SW480 (cell line): ENCODE data around the gene CTSF.
"Not testable (repeated sequence)": the region's sequence is repeated elsewhere in the genome, so short reads cannot be mapped to it uniquely, and the experiment has no call there.

ENCODE experiments used
- DNase-seq: peaks from one replicate; pipeline ENCODE4 v3.0.0-alpha.2; 2016; ENCODE audit warnings: low spot score

Gene CTSF

GRCh38 chr11:66568124-66568916 lies at the start of gene CTSF:
Gene CTSF, minus strand, starts transcription at chr11:66568606. Its CDS starts 120 bp downstream, at chr11:66568486.
- DNase-seq: no peak

GRCh38 chr11:66617155-66617834 lies 48.9 kb upstream of the CTSF start:
- DNase-seq: no peak

- DNase-seq: peak; percentile 99
Measured at GRCh38 chr11:66616379-66617154, 48.2 kb upstream of the CTSF start, which contains the start of gene RBM14. Gene RBM14, plus strand, starts transcription at chr11:66616630. Its CDS starts 91 bp downstream, at chr11:66616721.

- DNase-seq: no peak
Measured at GRCh38 chr11:66614073-66614472, 45.7 kb upstream of the CTSF start.

- DNase-seq: no peak
Measured at GRCh38 chr11:66612458-66612857, 44.1 kb upstream of the CTSF start.

- DNase-seq: no peak
Measured at GRCh38 chr11:66609721-66610617, 41.6 kb upstream of the CTSF start.

GRCh38 chr11:66607126-66607834 lies 38.9 kb upstream of the CTSF start:
- DNase-seq: no peak

- DNase-seq: not testable (repeated sequence)
Measured at GRCh38 chr11:66606608-66607007, 38.2 kb upstream of the CTSF start.

GRCh38 chr11:66604155-66604554 lies 35.7 kb upstream of the CTSF start:
- DNase-seq: no peak

GRCh38 chr11:66603072-66603471 lies 34.7 kb upstream of the CTSF start:
- DNase-seq: no peak

GRCh38 chr11:66600631-66601233 lies 32.3 kb upstream of the CTSF start:
- no peak for DNase-seq

- DNase-seq: no peak
Measured at GRCh38 chr11:66600219-66600618, 31.8 kb upstream of the CTSF start.

- no peak for DNase-seq
Measured at GRCh38 chr11:66598993-66599392, 30.6 kb upstream of the CTSF start.

GRCh38 chr11:66595245-66595904 lies 27.0 kb upstream of the CTSF start:
- DNase-seq: no peak

- no peak for DNase-seq
Measured at GRCh38 chr11:66593650-66594049, 25.2 kb upstream of the CTSF start.

GRCh38 chr11:66593303-66593635 lies 24.9 kb upstream of the CTSF start:
- DNase-seq: no peak

- peak; percentile 93 for DNase-seq
Measured at GRCh38 chr11:66592457-66593302, 24.3 kb upstream of the CTSF start, which contains the start of the genes CCDC87 and CCS. Gene CCDC87, minus strand, starts transcription at chr11:66593063. Its CDS starts 48 bp downstream, at chr11:66593015. Gene CCS, plus strand, starts transcription at chr11:66593185. Its CDS starts 77 bp downstream, at chr11:66593262.

GRCh38 chr11:66591175-66591574 lies 22.8 kb upstream of the CTSF start:
- no peak for DNase-seq
